IMR-90 (cell line): ENCODE results near the gene PUDP. TPM values are rescaled to one million over a fixed set of nuclear protein-coding genes. Genes with fewer than 3 reads are reported as not detected.

Experiments
- ATAC-seq: fragments of 200-7000 bp; cut with Tn5 transposase; 2 replicates; pipeline ENCODE4 v1.9.1; 2020; ENCODE audit warnings: low read depth, mild to moderate bottlenecking, moderate library complexity
- BruUV-seq: library from RNA; stranded (reverse); fragments of 400-500 nt; replicated peaks from 2 replicates; lab custom pipeline; 2021; lab: Mats Ljungman, UMichigan
- CTCF ChIA-PET: fragments of 300-600 bp; formaldehyde crosslinking; extraction: SDS; loops from one replicate; lab custom pipeline; 2021; ENCODE audit warnings: antibody characterized with exemption; lab: Yijun Ruan, JAX
- POLR2A ChIA-PET: fragments of 300-600 bp; sonication (Branson Sonifier 250); formaldehyde crosslinking; loops from one replicate; lab custom pipeline; 2022; ENCODE audit warnings: antibody characterized with exemption; ENCODE audit not compliant: unreplicated experiment; lab: Charles Lee
- DNase-seq: peaks from one replicate; pipeline ENCODE4 v3.0.0; 2013
- H2AFZ ChIP-seq: replicated peaks from 2 replicates; pipeline ENCODE3; 2013; ENCODE audit warnings: low read length, mild to moderate bottlenecking; ENCODE audit not compliant: poor library complexity
- H2AK5ac ChIP-seq: 2 replicates; pipeline ENCODE4 v1.6.1; 2013; ENCODE audit warnings: low read depth, low read length, inconsistent platforms
- H2AK9ac ChIP-seq: replicated peaks from 2 replicates; pipeline ENCODE3; 2013; ENCODE audit warnings: mild to moderate bottlenecking, low read depth, low read length, moderate library complexity; ENCODE audit not compliant: poor library complexity
- H2BK120ac ChIP-seq: 2 replicates; pipeline ENCODE4 v1.6.1; 2013; ENCODE audit warnings: low read depth, low read length, inconsistent platforms
- H2BK15ac ChIP-seq: 3 replicates; pipeline ENCODE4 v1.6.1; 2013; ENCODE audit warnings: low read depth, low read length, inconsistent platforms
- H2BK20ac ChIP-seq: 2 replicates; pipeline ENCODE4 v1.6.1; 2013; ENCODE audit warnings: low read depth, mild to moderate bottlenecking, inconsistent platforms, low read length, moderate library complexity
- H2BK5ac ChIP-seq: 2 replicates; pipeline ENCODE4 v1.6.1; 2013; ENCODE audit warnings: mild to moderate bottlenecking, low read depth, low read length, inconsistent platforms; ENCODE audit not compliant: poor library complexity, severe bottlenecking
- H3K14ac ChIP-seq: replicated peaks from 2 replicates; pipeline ENCODE4 v1.6.1; 2013; ENCODE audit warnings: low read depth, low read length, inconsistent platforms
- H3K18ac ChIP-seq: 2 replicates; pipeline ENCODE4 v1.6.1; 2013; ENCODE audit warnings: low read depth, low read length, control low read depth
- H3K23ac ChIP-seq: 2 replicates; pipeline ENCODE4 v1.6.1; 2013; ENCODE audit warnings: low read depth, low read length, inconsistent platforms
- H3K27ac ChIP-seq: 2 replicates; pipeline ENCODE4 v1.5.1; 2013; ENCODE audit warnings: mild to moderate bottlenecking, control low read depth, low read length; ENCODE audit not compliant: insufficient read depth
- H3K27me3 ChIP-seq: 2 replicates; pipeline ENCODE4 v1.6.1; 2013; ENCODE audit warnings: low read length; ENCODE audit not compliant: control insufficient read depth, insufficient read depth
- H3K36me3 ChIP-seq: 2 replicates; pipeline ENCODE4 v1.6.1; 2013; ENCODE audit warnings: low read length, mixed read lengths; ENCODE audit not compliant: control insufficient read depth, insufficient read depth
- H3K4ac ChIP-seq: 2 replicates; pipeline ENCODE4 v1.6.1; 2013; ENCODE audit warnings: low read depth, low read length, inconsistent platforms
- H3K4me1 ChIP-seq: 2 replicates; pipeline ENCODE4 v1.6.1; 2013; ENCODE audit warnings: low read length, mixed read lengths; ENCODE audit not compliant: control insufficient read depth, insufficient read depth
- H3K4me2 ChIP-seq: 2 replicates; pipeline ENCODE4 v1.6.1; 2013; ENCODE audit warnings: low read depth, mild to moderate bottlenecking, control low read depth, low read length, moderate library complexity
- H3K4me3 ChIP-seq: 2 replicates; pipeline ENCODE4 v1.5.1; 2013; ENCODE audit warnings: low read depth, mild to moderate bottlenecking, control low read depth, low read length, moderate library complexity; ENCODE audit not compliant: insufficient read depth
- H3K56ac ChIP-seq: 2 replicates; pipeline ENCODE4 v1.6.1; 2013; ENCODE audit warnings: low read length, inconsistent platforms; ENCODE audit not compliant: insufficient read depth; ENCODE audit errors: extremely low read depth
- H3K79me1 ChIP-seq, 2 experiments: 2 replicates each; pipeline ENCODE4 v1.6.1; 2013; ENCODE audit warnings: low read length in 2 of 2, inconsistent platforms in 1 of 2, low read depth in 1 of 2
- H3K9ac ChIP-seq: 2 replicates; pipeline ENCODE4 v1.6.1; 2013; ENCODE audit warnings: low read depth, low read length, control low read depth
- H3K9me1 ChIP-seq: 2 replicates; pipeline ENCODE4 v1.6.1; 2013; ENCODE audit warnings: low read length, inconsistent platforms; ENCODE audit not compliant: insufficient read depth
- H3K9me3 ChIP-seq: 2 replicates; pipeline ENCODE4 v1.6.1; 2013; ENCODE audit warnings: low read length; ENCODE audit not compliant: control insufficient read depth, insufficient read depth
- H4K20me1 ChIP-seq: 2 replicates; pipeline ENCODE4 v1.6.1; 2013; ENCODE audit warnings: low read length, inconsistent platforms; ENCODE audit not compliant: insufficient read depth
- H4K5ac ChIP-seq: 2 replicates; pipeline ENCODE4 v1.6.1; 2013; ENCODE audit warnings: mild to moderate bottlenecking, low read depth, low read length, control low read depth
- H4K8ac ChIP-seq, 2 experiments: 2 replicates each; pipeline ENCODE4 v1.6.1; 2013; ENCODE audit warnings: low read depth in 2 of 2, low read length in 2 of 2, control low read depth in 1 of 2, inconsistent platforms in 1 of 2
- H4K91ac ChIP-seq: 2 replicates; pipeline ENCODE4 v1.6.1; 2013; ENCODE audit warnings: low read depth, low read length, inconsistent platforms; ENCODE audit not compliant: insufficient read depth
- NFE2L2 ChIP-seq: fragments of 150-350 bp; IDR thresholded peaks from 2 replicates; pipeline ENCODE4 v1.6.1; 2016; ENCODE audit warnings: low read depth, mild to moderate bottlenecking, low read length
- RAD21 ChIP-seq: IDR thresholded peaks from 2 replicates; pipeline ENCODE4 v1.6.1; 2012; ENCODE audit warnings: low read length, improper control_type of control experiment
- WGBS, 2 experiments: methylation state at CpG; one replicate each; pipeline versions ENCODE4 v1.1.5 to v1.1.7; 2013; ENCODE audit warnings: missing lambda C conversion rate in 2 of 2; ENCODE audit not compliant: insufficient read length in 1 of 2; ENCODE audit errors: extremely low coverage in 2 of 2; 5-methylcytosine and 5-hydroxymethylcytosine counted together
- dilution Hi-C: fragments of 300-500 bp; cut with HindIII; formaldehyde crosslinking; loops from one replicate; pipeline ENCODE4 v1.14.3; 2018; ENCODE audit warnings: low sequenced_read_pairs; ENCODE audit not compliant: unreplicated experiment
- in situ Hi-C: fragments of 300-500 bp; cut with MboI; formaldehyde crosslinking; loops from 3 replicates; pipeline ENCODE4 v1.14.3; 2019; ENCODE audit warnings: low sequenced_read_pairs, inconsistent platforms, mixed read lengths
- intact Hi-C: fragments of 100-400 bp; cut with micrococcal nuclease; formaldehyde crosslinking; loops from 2 replicates; pipeline ENCODE4 v1.10.0; 2022
- polyA plus RNA-seq, 3 experiments: library from polyadenylated mRNA; depleted of rRNA; stranded (reverse); fragments of >200 nt; gene quantifications; 2 replicates each; pipeline ENCODE4 v1.2.3, GENCODE V29; 2012; ENCODE audit warnings: low replicate concordance in 1 of 3
- total RNA-seq: library from RNA; depleted of rRNA; stranded (reverse); fragments of >200 nt; gene quantifications from 2 replicates; pipeline ENCODE4 v1.2.3, GENCODE V29; 2012

Gene PUDP
- total and polyA plus RNA-seq, 2 of the 4 experiments (the other 2 are of a cell fraction) = 22.2 to 28.6 TPM

DNA sequence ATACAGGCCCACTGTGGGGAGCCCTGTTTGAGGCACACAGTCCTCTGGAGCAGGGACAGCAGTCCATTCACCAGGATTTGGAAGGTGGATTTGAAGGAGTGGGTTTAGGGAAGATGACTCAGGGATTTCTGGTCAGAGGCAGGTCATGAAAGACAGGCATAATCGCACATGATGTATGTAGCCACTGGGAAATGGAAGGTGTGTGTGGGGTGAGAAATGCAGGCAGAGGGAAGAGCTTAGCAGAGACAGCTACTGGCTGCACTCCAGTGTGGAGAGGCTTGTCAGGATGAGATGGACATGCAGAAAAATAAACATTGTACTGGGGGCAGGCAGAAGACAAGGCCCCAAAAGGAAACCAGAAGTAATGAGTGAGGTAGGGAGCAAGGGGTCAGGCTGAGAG lies 85.7 kb downstream of the PUDP start:
- peaks cover 6% of the 10 kb centered on the region; the same call in 1 of the 2 replicates for H3K36me3 ChIP-seq
- no peaks in the 10 kb centered on the region for H3K27me3 ChIP-seq
- 40% methylated on average over 1 of the region's 1 CpG; no CpG with 5 or more reads in 1 of the 2 experiments for WGBS, 2 experiments
- H2BK15ac ChIP-seq = no peak overlapping the region
- H3K23ac ChIP-seq = no peak overlapping the region
- H3K4me3 ChIP-seq = no peak overlapping the region
- H2BK5ac ChIP-seq = no peak overlapping the region
- no peak overlapping the region for H2BK20ac ChIP-seq
- H4K20me1 ChIP-seq = 0 out of 2 replicates have a peak, but pooled peaks cover 2% of the 10 kb centered on the region
- TF ChIP-seq NFE2L2 = peak; percentile 59; the same call in 1 of the 2 replicates
- no peak for TF ChIP-seq RAD21
- H2AFZ ChIP-seq = no peak overlapping the region
- no peak overlapping the region for H4K5ac ChIP-seq
- no peak overlapping the region for H4K8ac ChIP-seq
- H3K4me1 ChIP-seq = peaks cover 4% of the 10 kb centered on the region
- H4K91ac ChIP-seq = no peak overlapping the region
- intact Hi-C loops = no loop called here
- POLR2A ChIA-PET = interaction anchor here (0.6 kb wide), 1 partner anchor 11 kb away, joined by 4 read pairs; no protein-coding TSS in a partner anchor
- H2AK5ac ChIP-seq = no peak overlapping the region
- no peak overlapping the region for H3K9ac ChIP-seq
- peak; percentile 54 for ATAC-seq
- no peak overlapping the region for H2BK120ac ChIP-seq
- no TSS peak for BruUV-seq
- no peak overlapping the region for H2AK9ac ChIP-seq
- no peak overlapping the region for H3K4ac ChIP-seq
- H3K14ac ChIP-seq = no peak overlapping the region
- H3K79me1 ChIP-seq = peaks cover 0 to 9% of the 10 kb centered on the region in 2 experiments; a peak in 2 of 4 replicates
- in situ Hi-C loops = no loop called here
- dilution Hi-C loops = no loop called here
- CTCF ChIA-PET = no interaction called here
- H3K9me3 ChIP-seq = no peaks in the 10 kb centered on the region
- H3K56ac ChIP-seq = no peak overlapping the region
- H3K4me2 ChIP-seq = no peak overlapping the region
- H3K18ac ChIP-seq = no peak overlapping the region
- DNase-seq = peak; percentile 66
- H3K27ac ChIP-seq = no peak overlapping the region
- peaks cover 5% of the 10 kb centered on the region; the same call in 1 of the 2 replicates for H3K9me1 ChIP-seq
